ENCODE data around the gene ARL4A.
A peak's percentile ranks its signal among the peaks of the same experiment; 100 is the strongest.
"Not testable (repeated sequence)": the region's sequence is repeated elsewhere in the genome, so short reads cannot be mapped to it uniquely, and the experiment has no call there.

Gene ARL4A

GRCh38 chr7:12686234-12686890 is 1.1 kb upstream of the ARL4A start:
- peak; percentile 66 for TF ChIP-seq CTCF (IDR thresholded peaks at IDR 0.05; ENCODE audit: insufficient read depth, missing control alignments)
- DNase-seq (ENCODE audit: insufficient read length, low spot score) (peak; percentile 27), FAIRE-seq (no peak)

GRCh38 chr7:12687718-12688171 is 312 bp downstream of the ARL4A start:
- FAIRE-seq (peak; percentile 81), DNase-seq (ENCODE audit: insufficient read length, low spot score) (no peak)
- TF ChIP-seq CTCF (IDR thresholded peaks at IDR 0.05; ENCODE audit: insufficient read depth, missing control alignments): no peak

GRCh38 chr7:12688485-12689170 is 1.2 kb downstream of the ARL4A start:
- FAIRE-seq; DNase-seq (ENCODE audit: insufficient read length, low spot score): not testable (repeated sequence)

- DNase-seq (ENCODE audit: insufficient read length, low spot score): no peak
- no peak for FAIRE-seq
- TF ChIP-seq CTCF (IDR thresholded peaks at IDR 0.05; ENCODE audit: insufficient read depth, missing control alignments): no peak
These were observed 2.0 kb downstream of the ARL4A start for GRCh38 chr7:12689451-12689850.

GRCh38 chr7:12690041-12690878 is 2.8 kb downstream of the ARL4A start:
- no peak for FAIRE-seq
- no peak for TF ChIP-seq CTCF (IDR thresholded peaks at IDR 0.05; ENCODE audit: insufficient read depth, missing control alignments)
- no peak for DNase-seq (ENCODE audit: insufficient read length, low spot score)

GRCh38 chr7:12691388-12691787 is 4.0 kb downstream of the ARL4A start:
- DNase-seq (ENCODE audit: insufficient read length, low spot score); FAIRE-seq: not testable (repeated sequence)

GRCh38 chr7:12692035-12692434 is 4.6 kb downstream of the ARL4A start:
- TF ChIP-seq CTCF (IDR thresholded peaks at IDR 0.05; ENCODE audit: insufficient read depth, missing control alignments): no peak
- FAIRE-seq (no peak), DNase-seq (ENCODE audit: insufficient read length, low spot score) (no peak)
